IPS-18a (cell line): Measurements from ENCODE around the gene CAB39.

Source experiments
- H3K27ac ChIP-seq: one replicate; pipeline ENCODE4 v1.5.1; 2013; ENCODE audit warnings: low read length
- H3K27me3 ChIP-seq: one replicate; pipeline ENCODE4 v1.6.1; 2013; ENCODE audit warnings: mild to moderate bottlenecking, low read length; ENCODE audit not compliant: control insufficient read depth, insufficient read depth
- H3K36me3 ChIP-seq: one replicate; pipeline ENCODE4 v1.6.1; 2013; ENCODE audit warnings: low read depth, low read length; ENCODE audit not compliant: control insufficient read depth
- H3K4me1 ChIP-seq: one replicate; pipeline ENCODE4 v1.6.1; 2013; ENCODE audit warnings: low read depth, low read length; ENCODE audit not compliant: control insufficient read depth
- H3K4me3 ChIP-seq: one replicate; pipeline ENCODE4 v1.5.1; 2013; ENCODE audit warnings: low read length
- H3K9ac ChIP-seq: one replicate; pipeline ENCODE4 v1.6.1; 2013; ENCODE audit warnings: mild to moderate bottlenecking, low read length, moderate library complexity
- H3K9me3 ChIP-seq: one replicate; pipeline ENCODE4 v1.6.1; 2013; ENCODE audit warnings: low read depth, low read length; ENCODE audit not compliant: control insufficient read depth

The CAB39 gene

DNA sequence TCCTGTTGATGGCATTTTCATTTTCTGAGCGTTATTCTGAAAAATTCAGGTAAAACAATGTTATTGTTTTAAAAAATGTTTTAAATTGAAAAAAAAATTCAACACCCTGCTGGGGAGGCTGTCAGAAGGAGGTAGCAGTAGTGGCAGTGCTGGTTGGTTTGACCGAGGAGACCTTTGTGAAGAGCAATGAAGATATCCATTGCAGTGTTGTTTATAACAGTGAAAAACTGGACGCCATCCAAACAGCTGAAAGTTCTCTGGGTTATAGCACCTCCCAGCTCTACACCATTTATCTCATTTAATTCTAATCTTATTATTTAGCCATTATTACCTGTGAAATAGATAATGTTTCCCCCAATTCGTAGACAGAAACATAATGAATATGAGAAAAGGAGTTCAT lies 139.5 kb downstream of the CAB39 start:
- H3K27me3 ChIP-seq, result peaks cover 8% of the 10 kb centered on the region
- no peaks in the 10 kb centered on the region for H3K9me3 ChIP-seq
- H3K9ac ChIP-seq, result no peak overlapping the region
- no peak overlapping the region for H3K4me3 ChIP-seq
- peaks cover 4% of the 10 kb centered on the region for H3K4me1 ChIP-seq
- H3K27ac ChIP-seq, result no peak overlapping the region
- H3K36me3 ChIP-seq, result no peaks in the 10 kb centered on the region

DNA sequence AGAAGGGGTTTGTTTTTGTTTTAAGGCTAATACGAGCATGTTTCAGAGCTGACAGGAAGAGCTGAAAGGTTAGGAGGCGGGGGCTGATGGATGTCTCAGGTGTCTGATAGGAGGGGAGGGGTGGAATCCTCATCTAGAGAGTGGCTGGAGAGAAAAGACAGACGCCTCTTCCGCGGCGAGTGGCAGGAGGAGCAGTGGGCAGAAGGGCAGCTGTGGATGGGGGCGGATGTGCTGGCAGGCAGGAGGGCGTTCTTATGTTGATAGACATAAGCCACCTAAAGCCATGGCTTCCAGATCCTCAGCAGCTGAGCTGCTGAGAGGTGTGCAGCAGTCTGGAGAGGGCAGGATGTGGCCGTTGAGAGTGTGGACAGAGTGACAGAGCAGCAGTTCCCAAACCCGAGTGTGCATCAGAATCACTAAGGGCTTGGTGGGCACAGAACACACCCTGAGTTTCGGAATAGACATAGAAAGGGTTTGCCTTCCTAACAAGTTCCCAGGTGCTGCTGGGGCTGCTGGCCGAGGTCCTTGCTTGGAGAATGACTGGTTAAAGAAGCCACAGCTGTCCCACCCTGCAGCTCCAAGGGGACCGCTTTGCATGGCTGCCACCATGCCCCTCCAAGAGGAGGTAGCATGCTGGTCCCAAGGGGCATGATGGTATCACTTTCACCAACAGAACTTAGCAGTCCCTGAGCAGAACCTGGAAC lies 149.1 kb downstream of the CAB39 start:
- Histone ChIP-seq H3K36me3 (no peaks in the 10 kb centered on the region), H3K27me3 (peaks cover 7% of the 10 kb centered on the region), H3K9ac (no peak overlapping the region), H3K9me3 (no peaks in the 10 kb centered on the region), H3K4me3 (no peak overlapping the region), H3K4me1 (peaks cover 25% of the 10 kb centered on the region), H3K27ac (no peak overlapping the region)

DNA sequence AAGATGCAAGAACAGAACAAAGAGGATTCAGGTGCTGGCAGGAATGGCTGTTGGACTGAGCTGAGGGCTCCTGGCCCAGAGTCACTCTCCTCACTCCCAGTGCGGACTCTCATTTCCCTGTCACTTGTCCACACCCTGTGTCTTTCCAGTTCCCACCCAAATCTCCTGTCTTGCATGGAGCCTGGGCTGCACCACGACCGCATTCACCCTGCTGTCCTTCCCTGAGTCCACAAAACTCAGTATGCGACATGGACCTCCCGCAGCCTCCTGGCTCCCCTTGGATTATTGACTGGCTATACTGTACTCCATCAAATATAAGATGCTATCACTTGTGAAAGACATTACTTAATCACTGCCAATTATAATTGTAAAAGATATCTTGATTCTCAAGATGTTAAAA lies 149.7 kb downstream of the CAB39 start:
- Histone ChIP-seq H3K9me3 (no peaks in the 10 kb centered on the region), H3K27me3 (peaks cover 7% of the 10 kb centered on the region), H3K36me3 (no peaks in the 10 kb centered on the region), H3K27ac (no peak overlapping the region), H3K4me3 (no peak overlapping the region), H3K4me1 (peaks cover 31% of the 10 kb centered on the region), H3K9ac (no peak overlapping the region)

DNA sequence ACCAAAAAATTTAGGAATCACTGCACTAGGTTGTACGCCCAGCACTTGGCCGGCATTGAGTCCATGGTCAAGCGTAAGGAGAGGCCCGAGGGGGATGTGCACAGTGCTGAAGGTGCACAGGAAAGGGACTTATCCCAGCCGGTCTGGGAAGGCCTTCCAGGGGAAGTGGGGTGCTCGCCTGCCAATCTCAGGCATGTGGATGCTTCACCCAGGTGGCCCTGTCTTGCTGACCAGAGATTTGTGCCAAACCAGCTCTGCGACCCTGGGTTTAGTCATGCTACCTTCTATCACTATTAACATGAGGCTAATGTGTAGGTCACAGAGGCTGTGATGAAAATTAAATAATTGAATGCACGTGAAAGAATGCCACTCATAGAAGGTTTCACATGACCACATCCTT lies 150.4 kb downstream of the CAB39 start:
- no peak overlapping the region for H3K9ac ChIP-seq
- H3K27ac ChIP-seq, result no peak overlapping the region
- H3K36me3 ChIP-seq, result no peaks in the 10 kb centered on the region
- peaks cover 7% of the 10 kb centered on the region for H3K27me3 ChIP-seq
- peaks cover 36% of the 10 kb centered on the region for H3K4me1 ChIP-seq
- H3K9me3 ChIP-seq, result no peaks in the 10 kb centered on the region
- no peak overlapping the region for H3K4me3 ChIP-seq

DNA sequence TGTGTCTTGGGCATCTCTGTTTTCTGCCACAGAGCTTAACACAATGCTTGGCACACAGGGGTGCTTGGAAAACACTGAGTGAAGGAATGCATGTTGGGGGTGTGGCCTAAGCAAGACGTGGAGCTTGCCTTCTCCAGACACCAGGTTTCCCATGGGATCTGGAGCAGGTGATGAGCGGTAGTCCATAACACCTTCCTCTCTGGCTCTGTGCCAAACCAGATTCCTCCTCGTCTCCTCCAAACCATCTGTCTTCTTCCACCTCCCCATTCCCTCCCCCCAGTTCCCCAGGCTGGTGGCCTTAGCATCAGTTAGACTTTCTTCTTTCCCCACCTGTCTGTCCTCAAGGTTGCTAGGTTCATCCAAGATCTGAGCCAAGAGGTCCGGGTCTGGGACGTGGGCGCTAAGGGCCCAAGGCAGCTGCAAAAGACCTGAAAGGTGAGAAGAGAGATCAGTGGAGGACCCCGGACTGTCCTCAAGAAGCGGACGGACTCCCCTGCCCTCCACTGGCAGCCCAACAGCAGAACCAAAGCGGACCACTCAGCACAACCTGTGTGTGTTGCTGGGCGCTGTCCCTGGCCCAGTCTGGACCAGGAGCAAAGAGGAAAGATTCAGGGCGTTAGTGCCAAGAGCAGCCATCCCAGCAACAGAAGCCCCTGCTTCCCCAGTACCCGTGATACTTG lies 150.9 kb downstream of the CAB39 start:
- Histone ChIP-seq H3K9ac (peak overlapping the region; percentile 48), H3K4me3 (peak overlapping the region; percentile 84), H3K27ac (no peak overlapping the region), H3K27me3 (peaks cover 7% of the 10 kb centered on the region), H3K4me1 (peaks cover 42% of the 10 kb centered on the region), H3K9me3 (no peaks in the 10 kb centered on the region), H3K36me3 (no peaks in the 10 kb centered on the region)

DNA sequence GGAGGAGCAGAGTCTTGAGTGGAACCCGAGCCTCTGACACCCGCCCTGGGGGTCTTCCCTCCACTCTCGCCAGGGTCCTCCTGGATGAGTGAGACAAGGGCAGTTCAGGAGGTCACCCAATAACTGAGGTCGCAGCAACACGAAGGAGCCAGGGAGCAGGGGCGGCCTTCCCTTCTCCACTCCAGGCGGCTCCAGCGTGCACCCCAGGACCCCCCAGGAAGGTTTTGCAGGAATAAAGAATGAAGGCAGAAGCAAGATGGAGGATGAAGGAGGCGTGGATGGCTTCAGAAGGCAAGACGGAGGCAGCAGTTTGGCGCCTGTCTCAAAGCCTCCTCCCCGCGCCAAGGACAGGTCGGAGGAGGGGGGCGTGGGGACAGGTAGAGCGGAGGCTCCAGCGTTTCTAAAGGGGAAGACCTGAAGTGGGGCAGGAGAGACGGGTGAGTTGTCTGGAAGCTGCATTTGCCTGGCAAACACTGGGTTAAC lies 151.5 kb downstream of the CAB39 start:
- H3K36me3 ChIP-seq, result no peaks in the 10 kb centered on the region
- H3K9ac ChIP-seq, result peak overlapping the region; percentile 48
- H3K9me3 ChIP-seq, result no peaks in the 10 kb centered on the region
- peak overlapping the region; percentile 84 for H3K4me3 ChIP-seq
- H3K4me1 ChIP-seq, result peaks cover 47% of the 10 kb centered on the region
- H3K27me3 ChIP-seq, result peaks cover 7% of the 10 kb centered on the region
- no peak overlapping the region for H3K27ac ChIP-seq

DNA sequence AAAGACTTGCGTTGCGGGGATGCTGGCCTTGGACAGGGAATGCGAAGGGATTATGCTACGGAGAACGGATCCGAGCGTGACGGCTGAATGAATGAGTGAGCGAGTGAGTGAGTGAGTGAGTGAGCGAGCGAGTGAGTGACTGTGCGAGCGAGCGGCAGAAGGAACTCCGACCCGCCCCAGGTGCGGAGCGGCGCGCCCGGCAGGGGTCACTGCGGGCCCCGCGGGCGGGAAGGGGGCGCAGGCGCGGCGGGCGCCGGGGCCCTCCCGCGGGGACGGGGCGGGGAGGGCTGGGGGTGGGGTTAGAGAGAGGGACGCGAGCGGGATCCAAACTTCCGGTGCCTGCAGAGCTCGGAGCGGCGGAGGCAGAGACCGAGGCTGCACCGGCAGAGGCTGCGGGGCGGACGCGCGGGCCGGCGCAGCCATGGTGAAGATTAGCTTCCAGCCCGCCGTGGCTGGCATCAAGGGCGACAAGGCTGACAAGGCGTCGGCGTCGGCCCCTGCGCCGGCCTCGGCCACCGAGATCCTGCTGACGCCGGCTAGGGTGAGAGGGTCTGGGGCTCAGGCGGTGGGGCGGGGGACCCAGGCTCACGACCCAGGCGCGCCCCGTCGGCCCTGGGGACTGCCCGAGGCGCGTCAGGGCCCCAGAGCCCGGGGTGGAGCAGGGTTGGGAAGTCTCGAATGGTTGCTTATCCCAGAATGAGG lies 152.1 kb downstream of the CAB39 start, which contains the start of gene ITM2C:
Gene ITM2C (plus strand): TSS at position 338 of the 702 bp plus-strand sequence. CDS start 84 bp downstream, at position 422.
- Histone ChIP-seq H3K27ac (no peak within 1 kb of the TSS), H3K4me3 (peak within 1 kb of the TSS; percentile 84), H3K9me3 (no peaks in the 10 kb centered on the region)

DNA sequence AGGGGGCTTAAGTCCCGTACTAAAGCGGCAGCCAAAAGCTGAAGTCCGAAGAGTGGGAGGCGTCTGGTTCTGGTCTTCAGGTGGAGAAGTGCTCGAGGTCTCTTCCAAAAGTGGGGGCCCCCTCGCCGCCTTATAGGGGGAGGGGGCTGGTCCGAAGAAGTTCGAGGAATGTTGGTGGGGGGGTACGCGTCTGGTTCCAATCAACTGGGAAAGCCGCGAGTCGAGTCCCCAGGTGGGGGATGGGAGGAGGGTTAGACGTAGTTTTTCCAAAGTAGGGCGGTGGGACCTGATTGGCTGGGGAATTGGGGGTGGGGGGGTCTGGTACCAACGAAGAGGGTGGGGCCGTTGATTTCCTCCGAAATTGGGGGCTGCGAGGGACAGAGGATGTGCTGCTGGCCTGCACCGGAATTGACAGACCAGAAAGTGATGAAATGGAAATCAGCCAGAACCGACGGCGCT lies 152.7 kb downstream of the CAB39 start:
- Histone ChIP-seq H3K36me3 (no peaks in the 10 kb centered on the region), H3K27ac (no peak overlapping the region), H3K27me3 (peaks cover 7% of the 10 kb centered on the region), H3K9me3 (no peaks in the 10 kb centered on the region), H3K4me1 (peaks cover 59% of the 10 kb centered on the region), H3K4me3 (peak overlapping the region; percentile 84), H3K9ac (peak overlapping the region; percentile 82)

More for the DNA sequence above, 152.1 kb downstream of the CAB39 start, which contains the start of gene ITM2C:
- Histone ChIP-seq H3K36me3 (no peaks in the 10 kb centered on the region), H3K9ac (peak within 1 kb of the TSS; percentile 82), H3K27me3 (peaks cover 7% of the 10 kb centered on the region), H3K4me1 (peaks cover 53% of the 10 kb centered on the region)

DNA sequence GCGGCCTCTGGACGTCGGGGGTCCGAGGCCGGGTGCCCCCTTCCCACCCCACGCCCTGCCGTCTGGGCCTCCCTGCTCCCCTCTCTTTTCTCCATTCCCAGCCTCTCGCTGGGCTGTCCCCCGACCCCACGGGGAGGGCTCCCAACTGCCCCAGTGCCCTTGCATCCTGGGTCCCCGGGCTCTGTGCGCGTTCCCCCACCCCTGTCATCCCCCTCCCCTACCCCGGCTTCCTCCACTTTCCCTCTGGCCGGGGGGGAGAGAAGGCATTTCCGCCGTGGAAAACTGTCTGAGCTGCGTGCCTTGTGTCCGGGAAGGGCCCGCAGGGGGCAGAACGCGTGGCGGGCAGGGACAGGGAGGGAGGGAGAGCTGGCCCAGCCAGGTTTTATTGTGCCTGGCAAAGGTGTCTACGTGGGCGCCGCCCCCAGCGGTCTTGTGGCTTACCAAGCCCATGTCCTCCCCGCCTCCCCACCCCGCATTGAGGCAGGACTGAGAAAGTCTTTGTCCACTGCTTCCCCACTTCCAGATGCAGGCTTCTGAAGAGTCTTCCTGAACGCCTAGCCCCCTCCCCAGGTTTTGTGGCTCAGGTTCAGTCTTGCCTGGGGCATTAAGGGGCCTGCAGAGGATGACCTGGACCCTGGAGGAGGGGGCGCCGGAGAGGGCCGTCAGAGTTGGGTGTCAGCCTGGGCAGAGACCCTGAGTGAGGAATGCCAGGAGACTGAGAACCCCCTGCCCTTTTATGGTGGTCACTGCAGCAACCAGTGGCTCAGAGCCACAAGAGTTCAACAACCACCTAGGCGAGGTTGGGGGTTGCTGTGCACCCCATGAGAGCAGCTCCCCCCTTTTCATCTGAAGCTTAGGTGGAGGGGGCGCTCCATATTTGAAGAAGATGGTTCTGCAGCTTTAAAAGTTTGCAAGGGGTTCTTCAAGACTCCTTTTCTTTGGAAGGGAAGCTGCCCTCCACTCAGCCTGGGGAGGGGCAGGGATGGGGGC lies 153.4 kb downstream of the CAB39 start:
- Histone ChIP-seq H3K4me3 (peak overlapping the region; percentile 84), H3K27ac (no peak overlapping the region), H3K36me3 (no peaks in the 10 kb centered on the region), H3K9ac (peak overlapping the region; percentile 82), H3K4me1 (peaks cover 64% of the 10 kb centered on the region), H3K9me3 (no peaks in the 10 kb centered on the region), H3K27me3 (peaks cover 7% of the 10 kb centered on the region)

DNA sequence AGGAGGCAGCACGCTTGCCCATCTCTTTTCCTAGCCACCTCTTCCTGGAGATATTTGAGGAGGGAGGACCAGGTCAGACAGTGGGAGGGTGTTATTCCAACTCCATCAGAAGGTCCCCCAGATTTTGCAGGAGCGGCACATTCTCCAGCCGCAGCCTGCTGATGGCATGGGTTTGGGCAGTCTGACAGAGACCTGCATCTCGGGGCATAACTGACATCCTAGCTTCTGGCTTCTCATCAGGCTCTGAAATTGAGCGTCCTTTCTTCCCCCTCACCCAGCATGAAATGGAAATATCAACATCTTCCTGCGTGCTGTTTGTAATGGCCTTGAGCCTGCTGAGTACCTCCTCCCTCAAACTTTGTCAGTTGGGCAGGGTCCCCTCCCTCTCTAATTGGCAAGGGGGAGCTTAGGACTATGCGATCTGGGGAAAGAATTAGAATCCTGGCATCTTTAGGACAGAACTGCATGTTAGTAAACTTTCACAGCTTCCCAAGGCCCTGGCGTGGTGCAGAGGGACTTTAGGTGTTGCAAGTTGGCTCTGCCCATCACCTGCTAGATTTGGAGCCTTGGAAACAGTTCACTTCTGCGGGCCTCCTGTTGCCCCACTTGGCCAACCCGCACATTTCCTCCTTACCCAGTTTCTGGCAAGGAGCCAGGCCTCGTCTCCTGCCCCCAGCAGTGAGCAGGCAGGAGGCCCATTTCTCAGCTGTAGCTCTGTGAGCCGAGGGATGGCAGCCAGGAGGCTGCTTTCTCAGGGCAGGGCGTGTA lies 154.3 kb downstream of the CAB39 start:
- Histone ChIP-seq H3K4me3 (peak overlapping the region; percentile 84), H3K27ac (no peak overlapping the region), H3K9me3 (no peaks in the 10 kb centered on the region), H3K9ac (peak overlapping the region; percentile 82), H3K4me1 (peaks cover 58% of the 10 kb centered on the region), H3K27me3 (peaks cover 7% of the 10 kb centered on the region), H3K36me3 (no peaks in the 10 kb centered on the region)
